Measurements from ENCODE around the gene ANKS6.

Gene ANKS6

DNA sequence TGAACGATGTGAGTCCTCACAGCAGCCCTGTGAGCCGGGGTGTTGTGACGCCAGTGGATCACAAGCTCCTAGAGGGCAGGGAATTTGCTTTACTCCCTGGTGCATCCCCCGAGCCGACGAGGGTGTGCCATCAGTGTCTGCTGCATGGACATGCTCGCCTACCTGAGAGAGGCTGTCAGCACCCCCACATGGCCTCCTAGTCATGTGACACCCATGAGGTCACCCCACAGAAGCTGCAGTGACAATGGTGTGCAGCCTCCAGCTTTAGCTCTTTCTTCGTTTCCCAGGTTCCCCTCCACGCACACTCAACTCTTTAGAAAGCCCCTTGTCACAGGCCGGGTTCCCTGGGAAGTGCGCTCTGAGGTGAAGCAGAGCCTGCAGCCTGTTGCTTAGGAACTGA is 67.9 kb downstream of the ANKS6 start:
- Histone ChIP-seq H3K27ac (ENCODE audit: low read depth, low read length) (no peak overlapping the region), H2BK15ac (replicated peaks; ENCODE audit: low read depth) (no peak overlapping the region), H3K56ac (ENCODE audit: low read length) (no peak overlapping the region), H3K18ac (ENCODE audit: low read length) (no peak overlapping the region), H3K23ac (ENCODE audit: low read length) (no peak overlapping the region), H3K4me3 (ENCODE audit: low read length) (no peak overlapping the region), H3K27me3 (ENCODE audit: insufficient read depth, low read length, poor library complexity) (no peaks in the 10 kb centered on the region), H2BK120ac (ENCODE audit: low read depth, low read length) (no peak overlapping the region), H3K4me2 (ENCODE audit: low read length) (no peak overlapping the region), H3K79me2 (ENCODE audit: control insufficient read depth, insufficient read depth, low read length) (no peaks in the 10 kb centered on the region), H4K8ac (ENCODE audit: low read depth, low read length) (no peak overlapping the region), H3K79me1 (ENCODE audit: low read length) (no peaks in the 10 kb centered on the region), H4K5ac (ENCODE audit: low read length) (no peak overlapping the region), H3K4me1 (ENCODE audit: control insufficient read depth, low read depth, low read length) (no peaks in the 10 kb centered on the region), H2AK5ac (ENCODE audit: low read length) (no peak overlapping the region), H2BK5ac (ENCODE audit: low read length) (no peak overlapping the region), H3K9ac (ENCODE audit: low read length) (no peak overlapping the region), H3K36me3 (ENCODE audit: control insufficient read depth, insufficient read depth, low read length) (no peaks in the 10 kb centered on the region), H3K4ac (ENCODE audit: low read depth, low read length) (no peak overlapping the region)
- DNase-seq: no peak
- no CpG with 5 or more reads among the region's 11 CpGs for WGBS (ENCODE audit: extremely low coverage, insufficient coverage, low lambda C conversion rate)

DNA sequence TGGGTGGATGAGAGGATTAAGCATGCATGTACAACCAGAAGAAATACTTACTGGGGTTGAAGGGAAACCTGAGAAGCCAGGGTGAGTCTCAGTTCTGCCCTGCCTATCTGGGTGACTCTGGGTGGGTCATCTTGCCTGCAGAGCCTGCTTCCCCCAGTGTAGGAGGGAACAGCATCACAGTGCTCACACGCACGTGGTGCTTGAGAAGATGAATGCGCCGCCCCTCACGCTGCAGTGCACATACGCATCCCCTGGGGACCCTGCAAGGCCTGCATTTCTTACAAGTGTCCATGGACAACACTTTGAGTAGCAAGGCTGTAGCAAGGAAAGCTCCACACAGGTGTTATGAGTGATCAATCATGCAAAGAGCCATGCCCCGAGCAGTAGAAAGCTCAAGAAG is 68.9 kb downstream of the ANKS6 start:
- no peak overlapping the region for H2BK15ac ChIP-seq (replicated peaks; ENCODE audit: low read depth)
- no peak overlapping the region for H3K27ac ChIP-seq (ENCODE audit: low read depth, low read length)
- no peak overlapping the region for H4K5ac ChIP-seq (ENCODE audit: low read length)
- no peaks in the 10 kb centered on the region for H3K36me3 ChIP-seq (ENCODE audit: control insufficient read depth, insufficient read depth, low read length)
- H3K4me1 ChIP-seq (ENCODE audit: control insufficient read depth, low read depth, low read length): no peaks in the 10 kb centered on the region
- DNase-seq: no peak
- H2AK5ac ChIP-seq (ENCODE audit: low read length): no peak overlapping the region
- H3K27me3 ChIP-seq (ENCODE audit: insufficient read depth, low read length, poor library complexity): no peaks in the 10 kb centered on the region
- no CpG with 5 or more reads among the region's 7 CpGs for WGBS (ENCODE audit: extremely low coverage, insufficient coverage, low lambda C conversion rate)
- no peak overlapping the region for H3K4me3 ChIP-seq (ENCODE audit: low read length)
- no peak overlapping the region for H3K23ac ChIP-seq (ENCODE audit: low read length)
- H3K79me2 ChIP-seq (ENCODE audit: control insufficient read depth, insufficient read depth, low read length): no peaks in the 10 kb centered on the region
- H2BK120ac ChIP-seq (ENCODE audit: low read depth, low read length): no peak overlapping the region
- no peak overlapping the region for H3K4me2 ChIP-seq (ENCODE audit: low read length)
- no peak overlapping the region for H2BK5ac ChIP-seq (ENCODE audit: low read length)
- no peak overlapping the region for H3K56ac ChIP-seq (ENCODE audit: low read length)
- no peak overlapping the region for H3K18ac ChIP-seq (ENCODE audit: low read length)
- no peaks in the 10 kb centered on the region for H3K79me1 ChIP-seq (ENCODE audit: low read length)
- no peak overlapping the region for H3K4ac ChIP-seq (ENCODE audit: low read depth, low read length)
- no peak overlapping the region for H4K8ac ChIP-seq (ENCODE audit: low read depth, low read length)
- no peak overlapping the region for H3K9ac ChIP-seq (ENCODE audit: low read length)

GRCh38 chr9:98726735-98727134 is 69.6 kb downstream of the ANKS6 start:
- WGBS (ENCODE audit: extremely low coverage, insufficient coverage, low lambda C conversion rate): no CpG with 5 or more reads among the region's 5 CpGs

DNA sequence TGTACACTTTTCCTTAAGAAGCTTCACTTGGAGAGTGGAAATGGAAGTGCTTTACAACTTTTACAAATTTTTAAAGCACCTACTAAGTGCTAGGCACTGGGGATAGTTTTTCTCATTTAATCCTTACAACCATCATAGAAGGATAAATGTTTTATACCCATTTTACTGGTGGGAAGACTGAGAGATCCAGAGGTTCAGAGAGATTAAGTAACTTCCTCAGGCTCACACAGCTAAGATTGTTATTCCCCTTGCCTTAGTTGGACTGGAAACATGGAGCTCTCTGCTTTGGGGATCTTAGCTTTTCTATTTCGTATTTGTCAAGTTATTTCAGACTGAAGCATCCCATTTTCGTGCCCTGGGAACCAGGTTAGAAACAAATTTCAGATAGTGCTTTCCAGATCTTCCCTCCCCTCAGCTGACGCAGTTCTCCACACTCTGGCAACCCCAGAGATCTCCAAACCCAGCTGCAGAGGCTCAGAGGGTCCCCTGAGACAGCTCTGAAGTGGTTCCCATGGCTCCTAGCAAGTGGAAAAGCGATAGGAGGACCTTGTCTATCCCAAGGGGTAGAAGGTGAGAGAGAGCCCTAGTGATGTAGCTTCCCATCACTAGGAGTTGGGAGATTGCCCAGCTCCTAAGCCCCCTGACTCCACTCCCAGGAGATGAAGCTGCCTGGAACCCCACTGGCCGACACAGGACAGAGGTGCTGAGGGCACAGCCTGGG is 71.4 kb downstream of the ANKS6 start:
- Histone ChIP-seq H2BK5ac (ENCODE audit: low read length) (no peak overlapping the region), H3K4me3 (ENCODE audit: low read length) (no peak overlapping the region), H2BK120ac (ENCODE audit: low read depth, low read length) (no peak overlapping the region), H3K4me1 (ENCODE audit: control insufficient read depth, low read depth, low read length) (no peaks in the 10 kb centered on the region), H3K27ac (ENCODE audit: low read depth, low read length) (no peak overlapping the region), H4K5ac (ENCODE audit: low read length) (no peak overlapping the region), H4K8ac (ENCODE audit: low read depth, low read length) (no peak overlapping the region), H2BK15ac (replicated peaks; ENCODE audit: low read depth) (no peak overlapping the region), H3K4ac (ENCODE audit: low read depth, low read length) (no peak overlapping the region), H3K9ac (ENCODE audit: low read length) (no peak overlapping the region), H3K56ac (ENCODE audit: low read length) (no peak overlapping the region), H3K79me1 (ENCODE audit: low read length) (no peaks in the 10 kb centered on the region), H3K23ac (ENCODE audit: low read length) (no peak overlapping the region), H3K18ac (ENCODE audit: low read length) (no peak overlapping the region), H3K27me3 (ENCODE audit: insufficient read depth, low read length, poor library complexity) (no peaks in the 10 kb centered on the region), H3K4me2 (ENCODE audit: low read length) (no peak overlapping the region), H3K79me2 (ENCODE audit: control insufficient read depth, insufficient read depth, low read length) (no peaks in the 10 kb centered on the region), H2AK5ac (ENCODE audit: low read length) (no peak overlapping the region), H3K36me3 (ENCODE audit: control insufficient read depth, insufficient read depth, low read length) (no peaks in the 10 kb centered on the region)
- WGBS (ENCODE audit: extremely low coverage, insufficient coverage, low lambda C conversion rate): no CpG with 5 or more reads among the region's 5 CpGs
- DNase-seq: no peak

More at GRCh38 chr9:98726735-98727134, 69.6 kb downstream of the ANKS6 start:
- Histone ChIP-seq H3K36me3 (ENCODE audit: control insufficient read depth, insufficient read depth, low read length) (no peaks in the 10 kb centered on the region), H3K18ac (ENCODE audit: low read length) (no peak overlapping the region), H3K4ac (ENCODE audit: low read depth, low read length) (no peak overlapping the region), H2BK120ac (ENCODE audit: low read depth, low read length) (no peak overlapping the region), H2AK5ac (ENCODE audit: low read length) (no peak overlapping the region), H3K27ac (ENCODE audit: low read depth, low read length) (no peak overlapping the region), H2BK5ac (ENCODE audit: low read length) (no peak overlapping the region), H3K27me3 (ENCODE audit: insufficient read depth, low read length, poor library complexity) (no peaks in the 10 kb centered on the region), H4K5ac (ENCODE audit: low read length) (no peak overlapping the region), H4K8ac (ENCODE audit: low read depth, low read length) (no peak overlapping the region), H3K23ac (ENCODE audit: low read length) (no peak overlapping the region), H3K56ac (ENCODE audit: low read length) (no peak overlapping the region), H3K79me2 (ENCODE audit: control insufficient read depth, insufficient read depth, low read length) (no peaks in the 10 kb centered on the region), H3K79me1 (ENCODE audit: low read length) (no peaks in the 10 kb centered on the region), H3K4me3 (ENCODE audit: low read length) (no peak overlapping the region), H3K9ac (ENCODE audit: low read length) (no peak overlapping the region), H3K4me2 (ENCODE audit: low read length) (no peak overlapping the region), H2BK15ac (replicated peaks; ENCODE audit: low read depth) (no peak overlapping the region), H3K4me1 (ENCODE audit: control insufficient read depth, low read depth, low read length) (no peaks in the 10 kb centered on the region)
- peak; percentile 8 for DNase-seq

- Histone ChIP-seq H3K4me2 (ENCODE audit: low read length) (no peak overlapping the region), H2BK5ac (ENCODE audit: low read length) (no peak overlapping the region), H4K8ac (ENCODE audit: low read depth, low read length) (no peak overlapping the region), H3K56ac (ENCODE audit: low read length) (no peak overlapping the region), H3K36me3 (ENCODE audit: control insufficient read depth, insufficient read depth, low read length) (no peaks in the 10 kb centered on the region), H4K5ac (ENCODE audit: low read length) (no peak overlapping the region), H3K4ac (ENCODE audit: low read depth, low read length) (no peak overlapping the region), H3K18ac (ENCODE audit: low read length) (no peak overlapping the region), H3K9ac (ENCODE audit: low read length) (no peak overlapping the region), H3K23ac (ENCODE audit: low read length) (no peak overlapping the region), H3K4me3 (ENCODE audit: low read length) (no peak overlapping the region), H2BK15ac (replicated peaks; ENCODE audit: low read depth) (no peak overlapping the region), H3K79me1 (ENCODE audit: low read length) (no peaks in the 10 kb centered on the region), H3K27me3 (ENCODE audit: insufficient read depth, low read length, poor library complexity) (no peaks in the 10 kb centered on the region), H2AK5ac (ENCODE audit: low read length) (no peak overlapping the region), H3K79me2 (ENCODE audit: control insufficient read depth, insufficient read depth, low read length) (no peaks in the 10 kb centered on the region), H2BK120ac (ENCODE audit: low read depth, low read length) (no peak overlapping the region), H3K27ac (ENCODE audit: low read depth, low read length) (no peak overlapping the region), H3K4me1 (ENCODE audit: control insufficient read depth, low read depth, low read length) (no peaks in the 10 kb centered on the region)
- DNase-seq: no peak
- no CpG with 5 or more reads among the region's 2 CpGs for WGBS (ENCODE audit: extremely low coverage, insufficient coverage, low lambda C conversion rate)
Observed at GRCh38 chr9:98721643-98722042, 74.7 kb downstream of the ANKS6 start.

DNA sequence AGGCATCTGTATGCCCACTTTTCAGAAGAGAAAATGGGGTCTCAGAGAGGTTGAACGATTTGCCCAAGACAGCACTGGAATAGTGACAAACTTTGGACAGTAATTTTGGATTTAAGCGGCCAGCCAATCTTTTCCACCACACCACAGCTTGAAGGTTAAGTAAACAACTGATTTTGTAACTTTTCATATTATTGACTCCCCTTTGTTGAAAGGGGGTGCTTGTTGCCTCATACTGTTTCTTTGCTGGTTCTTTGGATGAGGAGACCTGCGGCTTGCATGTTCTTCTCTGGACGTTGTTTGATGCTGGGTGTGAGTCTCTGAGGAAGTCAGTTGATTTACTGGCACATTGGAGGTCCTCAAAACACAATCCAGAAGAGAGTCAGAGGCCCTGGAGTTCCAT is 76.0 kb downstream of the ANKS6 start:
- Histone ChIP-seq H2BK15ac (replicated peaks; ENCODE audit: low read depth) (no peak overlapping the region), H3K4me1 (ENCODE audit: control insufficient read depth, low read depth, low read length) (no peaks in the 10 kb centered on the region), H4K8ac (ENCODE audit: low read depth, low read length) (no peak overlapping the region), H3K4ac (ENCODE audit: low read depth, low read length) (no peak overlapping the region), H3K27ac (ENCODE audit: low read depth, low read length) (no peak overlapping the region), H3K9ac (ENCODE audit: low read length) (no peak overlapping the region), H2AK5ac (ENCODE audit: low read length) (no peak overlapping the region), H3K4me3 (ENCODE audit: low read length) (no peak overlapping the region), H3K4me2 (ENCODE audit: low read length) (no peak overlapping the region), H3K27me3 (ENCODE audit: insufficient read depth, low read length, poor library complexity) (no peaks in the 10 kb centered on the region), H3K18ac (ENCODE audit: low read length) (no peak overlapping the region), H3K79me2 (ENCODE audit: control insufficient read depth, insufficient read depth, low read length) (no peaks in the 10 kb centered on the region), H3K79me1 (ENCODE audit: low read length) (no peaks in the 10 kb centered on the region), H3K36me3 (ENCODE audit: control insufficient read depth, insufficient read depth, low read length) (no peaks in the 10 kb centered on the region), H2BK5ac (ENCODE audit: low read length) (no peak overlapping the region), H4K5ac (ENCODE audit: low read length) (no peak overlapping the region), H3K56ac (ENCODE audit: low read length) (no peak overlapping the region), H2BK120ac (ENCODE audit: low read depth, low read length) (no peak overlapping the region), H3K23ac (ENCODE audit: low read length) (no peak overlapping the region)
- DNase-seq: no peak
- WGBS (ENCODE audit: extremely low coverage, insufficient coverage, low lambda C conversion rate): no CpG with 5 or more reads among the region's 4 CpGs

Data from mesendoderm (in vitro differentiated cells).